GM20431 (cell line): ENCODE measurements around the gene OLFML3.

Experiments
- in situ Hi-C: fragments of 300-500 bp; cut with MseI, MboI; formaldehyde crosslinking; loops from one replicate; pipeline ENCODE4 v1.15.0; 2020; ENCODE audit warnings: low sequenced_read_pairs; ENCODE audit not compliant: unreplicated experiment

The OLFML3 gene

DNA sequence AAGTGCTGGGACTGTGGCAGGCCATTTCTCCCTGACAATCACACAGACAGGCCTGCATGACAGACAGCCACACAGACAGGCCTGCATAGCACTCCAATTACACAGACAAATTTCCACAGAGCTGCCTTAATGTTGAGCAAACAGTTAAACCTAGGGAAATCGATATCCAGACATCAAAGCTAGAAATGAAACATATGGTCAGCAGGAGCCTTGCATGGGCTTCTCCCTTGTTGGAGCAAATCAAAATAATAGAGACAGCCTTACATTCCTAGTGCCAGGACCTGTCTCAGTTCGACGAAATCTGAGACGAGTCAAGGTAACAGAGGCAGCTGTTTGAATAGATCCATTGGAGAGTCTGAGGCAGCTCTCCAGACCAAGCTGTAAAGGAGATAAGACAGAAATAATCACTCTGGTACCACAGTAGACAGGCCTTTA lies 42.4 kb downstream of the OLFML3 start:
- in situ Hi-C loops, result no loop called here

DNA sequence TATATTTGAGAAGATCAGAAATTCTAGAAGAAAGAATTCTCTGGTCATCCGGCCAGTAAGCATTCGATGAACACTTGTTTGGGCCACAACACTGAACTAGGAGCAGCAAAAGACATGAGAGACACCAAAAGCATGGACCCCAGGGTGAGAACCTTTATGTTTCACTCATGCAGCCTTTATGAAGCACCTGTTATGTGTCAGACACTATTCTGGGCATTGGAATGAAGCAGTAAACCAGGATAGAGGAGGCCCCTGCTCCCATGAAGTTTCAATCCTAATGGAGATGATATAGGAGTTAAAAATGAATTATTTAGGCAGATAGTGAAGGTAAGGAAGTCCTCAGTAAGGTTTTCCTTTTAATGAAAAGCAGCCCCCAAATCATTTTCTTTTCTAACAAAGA lies 43.6 kb downstream of the OLFML3 start:
- in situ Hi-C loops, result no loop called here

DNA sequence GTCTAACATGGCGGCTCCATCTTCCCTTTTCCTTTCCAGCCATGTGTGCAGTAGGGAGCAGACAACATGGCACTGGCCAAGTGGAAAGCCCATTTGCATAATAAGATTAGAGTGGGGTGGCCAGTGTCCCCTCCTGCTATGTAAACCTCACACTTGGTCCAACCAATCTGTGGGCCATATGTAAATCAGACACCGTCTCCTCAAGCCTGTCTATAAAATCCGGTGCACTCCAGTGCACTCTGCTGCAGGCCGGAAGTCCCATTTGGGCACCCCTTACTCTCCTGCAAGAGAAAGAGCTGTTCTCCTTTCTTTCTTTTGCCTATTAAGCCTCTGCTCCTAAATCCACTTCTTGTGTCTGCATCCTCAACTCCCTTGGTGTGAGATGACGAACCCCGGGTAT lies 44.1 kb downstream of the OLFML3 start:
- in situ Hi-C loops, result no loop called here

DNA sequence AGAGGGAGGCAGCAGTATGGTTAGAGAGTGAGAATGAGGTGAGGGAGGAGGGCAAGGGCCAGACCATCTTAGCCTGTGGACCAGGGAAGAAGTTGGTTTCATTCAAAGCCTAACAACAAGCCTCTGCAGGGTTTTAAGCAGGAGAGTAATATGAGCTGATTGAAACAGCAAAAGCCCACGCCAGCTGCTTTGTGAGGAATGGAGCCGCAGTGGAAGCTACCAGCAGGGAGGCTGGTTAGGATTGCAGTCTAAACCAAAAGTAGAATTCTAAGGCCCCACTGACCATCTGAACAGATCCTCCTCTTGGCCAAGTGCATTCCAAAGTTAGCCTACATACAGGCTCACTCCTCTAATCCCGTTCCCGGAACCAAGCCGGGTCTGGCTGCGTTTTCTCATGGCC lies 44.8 kb downstream of the OLFML3 start:
- in situ Hi-C loops, result no loop called here

DNA sequence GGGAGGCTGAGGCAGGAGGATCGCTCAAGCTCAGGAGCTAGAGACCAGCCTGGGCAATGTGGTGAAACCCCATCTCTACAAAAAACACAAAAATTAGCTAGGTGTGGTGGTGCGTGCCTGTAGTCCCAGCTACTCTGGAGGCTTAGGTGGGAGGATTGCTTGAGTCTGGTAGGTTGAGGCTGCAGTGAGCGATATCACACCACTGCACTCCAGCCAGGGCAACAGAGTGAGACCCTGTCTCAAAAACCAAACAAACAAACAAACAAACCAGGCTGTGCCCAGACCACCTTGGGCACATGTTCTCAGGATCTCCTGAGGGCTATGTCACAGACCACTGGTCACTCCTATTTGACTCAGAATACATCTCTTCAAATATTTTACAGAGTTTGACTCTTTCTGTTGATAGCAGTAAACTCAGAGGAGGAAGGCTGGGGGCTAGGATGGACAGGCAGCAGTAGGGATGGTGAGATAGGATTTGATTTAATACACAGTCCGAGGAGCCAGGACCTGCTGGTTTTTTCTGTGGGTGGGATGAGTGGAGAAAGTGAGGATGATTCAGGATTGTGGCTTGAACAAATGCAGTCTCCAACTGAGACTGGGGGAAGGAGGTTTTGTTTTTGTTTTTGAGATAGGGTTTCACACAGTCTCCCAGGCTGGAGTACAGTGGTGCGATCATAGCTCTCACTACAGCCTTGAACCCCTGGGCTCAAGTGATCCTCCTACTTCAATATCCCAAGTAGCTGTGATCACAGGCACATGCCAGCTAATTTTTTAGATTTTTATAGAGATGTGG lies 46.5 kb downstream of the OLFML3 start:
- in situ Hi-C loops, result no loop called here

DNA sequence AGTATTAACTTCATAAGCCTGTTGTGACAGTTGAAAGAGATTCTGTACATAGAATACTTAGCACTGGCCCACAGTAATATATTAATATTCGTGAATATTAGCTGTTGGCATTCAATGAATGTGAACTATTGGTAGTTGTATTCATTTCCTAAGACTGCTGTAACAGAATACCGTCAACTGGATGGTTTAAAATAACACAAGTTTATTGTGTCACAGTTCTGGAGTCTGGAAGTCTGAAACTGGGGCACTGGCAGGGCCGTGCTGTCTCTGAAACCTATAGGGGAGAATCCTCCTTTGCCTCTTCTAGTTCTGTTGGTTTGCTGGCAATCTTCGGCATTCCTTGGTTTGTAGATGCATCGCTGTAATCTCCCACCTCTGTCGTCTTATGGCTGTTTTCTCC lies 47.5 kb downstream of the OLFML3 start:
- in situ Hi-C loops, result no loop called here
